Measurements from ENCODE around the gene TMEM169.

DNA sequence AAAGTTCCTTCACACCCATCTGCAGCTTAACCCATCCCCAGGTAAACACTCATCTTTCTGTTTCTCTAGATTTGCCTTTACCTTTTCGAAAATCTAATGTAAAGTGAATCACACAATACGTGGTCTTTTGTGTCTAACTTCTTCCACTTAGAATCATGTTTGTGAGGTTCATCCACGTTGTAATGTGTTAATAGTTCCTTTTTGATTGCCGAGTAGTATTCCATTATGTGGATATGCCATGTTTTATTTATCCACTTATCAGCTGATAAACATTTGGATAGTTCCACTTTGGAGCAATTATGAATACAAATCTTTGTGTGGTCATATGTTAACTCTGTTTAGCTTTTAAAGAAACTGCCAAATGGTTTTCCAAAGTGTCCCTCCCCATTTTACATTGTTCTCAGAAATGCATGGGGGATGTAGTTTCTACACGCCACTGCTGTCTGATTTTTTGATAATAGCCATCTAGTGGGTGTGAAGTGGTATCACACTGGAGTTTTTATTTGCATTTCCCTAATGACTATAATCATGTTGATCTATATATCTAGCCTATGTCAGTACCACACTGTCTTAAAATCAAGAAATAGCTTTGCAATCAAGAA, 22.4 kb upstream of the TMEM169 start:
- TF ChIP-seq, protein P1, sequence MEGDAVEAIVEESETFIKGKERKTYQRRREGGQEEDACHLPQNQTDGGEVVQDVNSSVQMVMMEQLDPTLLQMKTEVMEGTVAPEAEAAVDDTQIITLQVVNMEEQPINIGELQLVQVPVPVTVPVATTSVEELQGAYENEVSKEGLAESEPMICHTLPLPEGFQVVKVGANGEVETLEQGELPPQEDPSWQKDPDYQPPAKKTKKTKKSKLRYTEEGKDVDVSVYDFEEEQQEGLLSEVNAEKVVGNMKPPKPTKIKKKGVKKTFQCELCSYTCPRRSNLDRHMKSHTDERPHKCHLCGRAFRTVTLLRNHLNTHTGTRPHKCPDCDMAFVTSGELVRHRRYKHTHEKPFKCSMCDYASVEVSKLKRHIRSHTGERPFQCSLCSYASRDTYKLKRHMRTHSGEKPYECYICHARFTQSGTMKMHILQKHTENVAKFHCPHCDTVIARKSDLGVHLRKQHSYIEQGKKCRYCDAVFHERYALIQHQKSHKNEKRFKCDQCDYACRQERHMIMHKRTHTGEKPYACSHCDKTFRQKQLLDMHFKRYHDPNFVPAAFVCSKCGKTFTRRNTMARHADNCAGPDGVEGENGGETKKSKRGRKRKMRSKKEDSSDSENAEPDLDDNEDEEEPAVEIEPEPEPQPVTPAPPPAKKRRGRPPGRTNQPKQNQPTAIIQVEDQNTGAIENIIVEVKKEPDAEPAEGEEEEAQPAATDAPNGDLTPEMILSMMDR (IDR thresholded peaks at IDR 0.05) = peak; percentile 18; the same call in 1 of the 2 replicates
- no peak for TF ChIP-seq ZFX (IDR thresholded peaks at IDR 0.05; ENCODE audit: borderline replicate concordance)
